Muscle layer of duodenum (tissue), 2 donors: Measurements from ENCODE around the gene RABGEF1.
"Not testable (repeated sequence)": the region's sequence is repeated elsewhere in the genome, so short reads cannot be mapped to it uniquely, and the experiment has no call there.

Experiments used
- H3K27ac ChIP-seq: one replicate; pipeline ENCODE4 v1.7.0; 2013; ENCODE audit warnings: mild to moderate bottlenecking, low read length
- H3K27me3 ChIP-seq: one replicate; pipeline ENCODE4 v1.7.0; 2013; ENCODE audit warnings: low read depth, mild to moderate bottlenecking, control low read depth, low read length
- H3K36me3 ChIP-seq, 2 donors: one replicate each; pipeline ENCODE4 v1.7.0; 2013; ENCODE audit warnings: low read length in 2 of 2, control low read depth in 1 of 2, mild to moderate bottlenecking in 1 of 2; ENCODE audit not compliant: insufficient read depth in 2 of 2, control insufficient read depth in 1 of 2
- H3K4me1 ChIP-seq, 2 donors: one replicate each; pipeline ENCODE4 v1.7.0; 2013; ENCODE audit warnings: low read length in 2 of 2, mild to moderate bottlenecking in 2 of 2, control low read depth in 1 of 2, moderate library complexity in 1 of 2; ENCODE audit not compliant: insufficient read depth in 2 of 2, control insufficient read depth in 1 of 2
- H3K4me3 ChIP-seq, 2 donors: one replicate each; pipeline ENCODE4 v1.7.0; 2013; ENCODE audit warnings: low read length in 2 of 2, low read depth in 1 of 2, mild to moderate bottlenecking in 1 of 2
- H3K9me3 ChIP-seq, 2 donors: one replicate each; pipeline ENCODE4 v1.7.0; 2013; ENCODE audit warnings: low read length in 2 of 2, control low read depth in 1 of 2, mild to moderate bottlenecking in 1 of 2; ENCODE audit not compliant: control insufficient read depth in 1 of 2
- donor health status: healthy.

RABGEF1 gene

DNA sequence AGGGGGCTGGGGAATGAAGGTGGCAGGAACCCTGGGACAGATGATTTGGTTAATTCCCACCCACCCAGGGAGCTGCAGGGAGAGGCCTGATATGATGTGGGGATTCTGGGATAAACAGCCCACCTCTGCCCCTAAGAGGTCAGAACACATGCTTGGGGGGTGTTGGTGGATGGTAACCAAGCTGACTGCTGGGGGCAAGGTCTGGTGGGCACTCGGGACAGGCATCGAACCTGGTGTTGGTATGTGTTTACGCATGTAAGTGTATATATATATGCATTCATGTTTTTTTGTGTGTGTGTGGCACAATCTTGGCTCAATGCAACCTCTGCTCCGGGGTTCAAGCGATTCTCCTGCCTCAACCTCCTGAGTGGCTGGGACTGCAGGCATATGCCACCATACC is 99.8 kb downstream of the RABGEF1 start:
- no peaks in the 10 kb centered on the region for H3K36me3 ChIP-seq
- no peak overlapping the region for H3K4me3 ChIP-seq
- peaks cover 0 to 6% of the 10 kb centered on the region in 2 donors for H3K4me1 ChIP-seq
- no peak overlapping the region for H3K27ac ChIP-seq
- H3K9me3 ChIP-seq = no peaks in the 10 kb centered on the region
- H3K27me3 ChIP-seq = no peaks in the 10 kb centered on the region

DNA sequence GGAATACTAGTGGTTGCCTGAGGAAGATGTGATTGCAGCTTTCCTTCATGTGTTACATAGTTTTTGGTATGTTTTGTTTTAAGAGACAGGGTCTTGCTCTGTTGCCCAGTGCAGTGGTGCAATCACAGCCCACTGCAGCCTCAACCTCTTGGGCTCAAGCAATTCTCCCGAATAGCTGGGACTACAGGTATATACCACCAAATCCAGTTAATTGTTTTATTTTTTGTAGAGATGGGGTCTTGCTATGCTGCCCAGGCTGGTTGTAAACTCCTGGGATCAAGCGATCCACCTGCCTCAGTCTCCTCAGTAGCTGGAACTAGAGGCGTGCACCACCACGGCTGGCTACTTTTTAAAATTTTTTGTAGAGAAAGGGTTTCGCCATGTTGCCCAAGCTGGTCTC is 101.4 kb downstream of the RABGEF1 start:
- Histone ChIP-seq H3K4me1 (peaks cover 0 to 6% of the 10 kb centered on the region in 2 donors), H3K27me3 (no peaks in the 10 kb centered on the region), H3K4me3 (no peak overlapping the region), H3K36me3 (no peaks in the 10 kb centered on the region), H3K9me3 (no peaks in the 10 kb centered on the region), H3K27ac (no peak overlapping the region)

DNA sequence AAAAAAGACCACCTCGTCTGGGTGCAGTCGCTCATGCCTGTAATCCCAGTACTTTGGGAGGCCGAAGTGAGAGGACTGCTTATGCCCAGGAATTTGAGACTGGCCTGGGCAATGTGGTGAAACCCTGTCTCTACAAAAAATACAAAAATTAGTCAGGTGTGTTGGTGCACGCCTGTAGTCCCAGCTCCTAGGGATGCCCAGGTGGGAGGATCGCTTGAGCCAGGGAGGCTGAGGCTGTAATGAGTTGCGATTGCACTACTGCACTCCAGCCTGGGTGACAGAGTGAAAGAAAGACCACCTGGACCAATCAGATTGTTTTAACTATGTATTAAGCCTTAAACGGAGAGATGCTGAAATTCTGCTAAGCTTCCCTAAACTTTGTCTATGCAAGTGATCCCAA is 103.0 kb downstream of the RABGEF1 start:
- H3K4me1 ChIP-seq, H3K27me3 ChIP-seq, H3K36me3 ChIP-seq, H3K9me3 ChIP-seq, H3K27ac ChIP-seq: not testable (repeated sequence)
- H3K4me3 ChIP-seq = peak overlapping the region; percentile 81 to 96

DNA sequence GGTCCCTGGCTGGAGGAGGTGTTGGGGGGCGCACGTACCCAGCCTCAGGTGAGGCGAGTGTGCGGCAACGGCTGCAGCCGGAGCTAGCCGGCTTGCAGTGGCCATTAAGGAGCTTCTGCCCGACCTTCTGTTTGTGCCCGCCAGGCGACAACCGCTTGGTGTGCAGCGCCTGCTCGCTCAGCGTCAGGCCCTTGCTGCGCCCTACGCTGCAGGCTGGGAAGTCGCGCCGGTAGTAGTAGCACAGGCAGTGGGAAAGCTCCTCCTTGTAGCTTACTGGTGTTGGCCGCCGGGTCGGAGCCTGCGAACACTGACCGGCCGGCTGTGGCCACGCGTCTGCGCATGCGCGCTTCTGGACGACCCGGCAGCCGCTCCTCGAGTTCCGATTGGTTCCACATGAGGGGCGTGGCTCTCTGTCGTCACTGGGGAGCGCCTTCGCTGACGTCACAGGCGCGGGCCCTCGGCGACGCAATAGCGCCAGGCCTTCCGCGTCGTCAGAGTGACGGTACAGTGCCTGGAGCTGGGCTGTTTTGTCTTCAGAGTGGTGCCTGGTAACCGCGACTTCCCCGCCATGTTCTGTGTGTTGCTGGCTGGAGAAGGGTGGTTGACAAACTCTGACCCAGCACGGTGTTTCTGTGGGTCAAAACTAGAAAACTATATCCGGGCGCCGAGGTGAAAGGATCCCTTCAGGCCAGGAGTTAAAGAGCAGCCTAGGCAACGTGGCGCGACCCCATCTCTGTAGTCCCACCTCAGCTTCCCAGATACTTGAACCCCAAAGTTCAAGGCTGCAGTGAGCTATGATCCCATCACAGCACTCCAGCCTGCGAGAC is 104.2 kb downstream of the RABGEF1 start:
- Histone ChIP-seq H3K4me1 (peaks cover 0 to 6% of the 10 kb centered on the region in 2 donors), H3K4me3 (peak overlapping the region; percentile 81 to 96), H3K27ac (peak overlapping the region; percentile 96)

DNA sequence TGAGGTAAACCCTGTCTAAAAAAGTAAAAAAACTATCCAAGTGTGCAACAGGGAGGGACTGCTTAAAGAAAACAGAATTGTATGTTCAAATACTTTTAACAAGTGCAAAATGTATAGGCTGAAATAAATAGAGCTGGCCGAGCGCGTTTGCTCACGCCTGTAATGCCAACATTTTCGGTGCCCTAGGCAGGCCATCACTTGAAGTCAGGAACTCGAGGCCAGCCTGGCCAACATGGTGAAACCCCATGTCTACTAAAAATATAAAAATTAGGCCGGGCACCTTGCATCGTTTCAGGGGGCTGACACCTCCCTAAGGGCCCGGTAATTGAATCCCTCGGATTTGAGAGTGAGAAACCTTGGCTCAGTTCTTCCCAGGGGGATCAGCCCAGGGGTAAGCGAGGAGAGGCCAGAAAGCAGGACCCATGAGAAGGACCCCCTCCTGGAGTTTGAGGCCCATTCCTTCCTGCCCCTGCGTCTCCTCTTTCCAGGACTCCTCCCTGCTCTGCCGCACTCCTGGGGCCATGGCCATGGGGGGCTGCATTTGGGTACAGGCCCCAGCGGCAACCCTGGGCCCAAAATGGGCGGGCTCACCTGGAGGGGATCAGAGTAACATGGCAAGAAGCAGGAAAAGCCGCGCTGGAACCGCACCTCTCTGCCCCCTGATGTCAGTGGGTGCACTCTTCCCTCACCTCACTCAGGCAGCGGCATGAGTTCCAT is 105.0 kb downstream of the RABGEF1 start:
- Histone ChIP-seq H3K27ac (peak overlapping the region; percentile 96), H3K4me1 (peaks cover 0 to 6% of the 10 kb centered on the region in 2 donors), H3K4me3 (peak overlapping the region; percentile 81 to 96), H3K36me3 (no peaks in the 10 kb centered on the region), H3K9me3 (no peaks in the 10 kb centered on the region), H3K27me3 (no peaks in the 10 kb centered on the region)

More for the DNA sequence above, 104.2 kb downstream of the RABGEF1 start:
- Histone ChIP-seq H3K36me3 (no peaks in the 10 kb centered on the region), H3K9me3 (no peaks in the 10 kb centered on the region), H3K27me3 (no peaks in the 10 kb centered on the region)

DNA sequence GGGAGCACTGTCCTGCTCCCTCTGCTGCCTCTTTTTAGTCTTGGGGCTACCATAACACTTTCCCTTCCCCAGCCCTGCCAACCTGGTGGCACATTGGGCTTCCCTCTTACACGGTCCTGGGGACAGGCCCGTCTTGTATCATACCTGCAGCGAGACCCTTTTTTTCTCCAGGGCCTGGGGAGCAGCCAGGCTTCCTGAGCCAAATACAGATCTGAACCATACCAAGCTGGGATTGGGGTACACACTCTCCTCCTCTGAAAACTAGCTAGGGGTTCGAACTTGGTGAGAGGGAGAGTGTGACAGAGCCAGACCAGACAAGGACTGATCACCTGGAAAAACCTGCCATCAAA is 105.5 kb downstream of the RABGEF1 start:
- not testable (repeated sequence) for H3K4me1 ChIP-seq, H3K27ac ChIP-seq
- peak overlapping the region in 1 of 2 donors; percentile 96 for H3K4me3 ChIP-seq

DNA sequence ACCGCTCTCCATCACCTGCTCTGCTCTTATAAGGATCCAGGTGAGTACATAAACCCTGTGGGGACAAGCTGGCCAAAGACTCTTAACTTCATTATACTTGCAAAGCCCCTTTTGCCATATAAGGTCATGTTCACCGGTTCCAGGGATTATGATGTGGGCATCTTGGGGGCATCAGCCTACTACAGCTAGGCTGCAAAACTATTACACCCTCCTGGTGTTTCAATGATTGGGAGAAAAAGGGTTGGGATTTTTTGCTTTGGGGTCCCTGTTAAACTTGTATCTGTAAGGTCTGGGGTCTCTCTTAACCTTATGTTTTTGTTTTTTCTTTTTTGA is 107.0 kb downstream of the RABGEF1 start:
- H3K27ac ChIP-seq, H3K4me3 ChIP-seq, H3K9me3 ChIP-seq, H3K27me3 ChIP-seq, H3K36me3 ChIP-seq, H3K4me1 ChIP-seq: not testable (repeated sequence)

More for the DNA sequence above, 105.5 kb downstream of the RABGEF1 start:
- H3K9me3 ChIP-seq, H3K27me3 ChIP-seq, H3K36me3 ChIP-seq: not testable (repeated sequence)

DNA sequence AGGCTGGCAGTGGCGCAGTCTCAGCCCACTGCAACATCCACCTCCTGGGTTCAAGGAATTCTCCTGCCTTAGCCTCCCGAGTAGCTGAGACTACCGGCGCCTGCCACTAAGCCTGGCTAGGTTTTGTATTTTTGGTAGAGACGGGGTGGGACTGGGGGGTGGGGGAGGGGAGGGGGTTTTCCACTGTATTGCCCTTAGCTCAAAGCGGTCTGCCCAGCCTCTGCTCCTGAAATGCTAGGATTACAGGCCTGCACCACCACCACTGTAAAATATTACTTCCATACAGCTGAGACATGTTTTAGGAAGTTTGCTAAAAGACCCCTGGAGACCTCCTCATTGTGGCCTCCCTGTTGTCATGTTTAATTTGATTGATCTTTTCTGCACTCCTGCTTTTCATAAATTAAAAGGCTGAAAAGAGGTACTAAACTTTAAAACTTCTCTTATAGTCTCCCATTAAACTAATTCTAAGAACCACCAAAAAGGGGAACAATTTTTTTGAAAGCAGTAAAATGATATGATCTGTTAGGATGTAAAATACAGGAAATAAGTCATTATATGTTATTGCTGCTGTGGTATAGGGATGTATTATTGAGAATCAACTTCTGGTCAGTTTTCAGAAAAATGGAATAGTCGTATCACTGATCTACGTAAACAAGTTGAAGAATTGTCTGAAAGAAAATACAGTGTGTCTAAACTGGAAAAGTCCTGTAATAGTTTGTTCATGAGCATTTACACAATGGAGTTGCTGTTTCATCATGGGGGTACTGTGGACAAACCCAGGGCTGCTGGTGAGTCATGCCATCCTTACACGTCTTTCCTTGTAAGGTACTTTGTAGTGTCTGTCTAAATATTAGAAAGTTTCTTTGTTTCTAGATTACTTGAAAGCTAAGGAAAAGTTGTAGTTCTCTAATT is 107.6 kb downstream of the RABGEF1 start:
- H3K27ac ChIP-seq = no peak overlapping the region
- H3K36me3 ChIP-seq = no peaks in the 10 kb centered on the region
- H3K4me1 ChIP-seq = peaks cover 0 to 6% of the 10 kb centered on the region in 2 donors
- H3K4me3 ChIP-seq = no peak overlapping the region
- H3K9me3 ChIP-seq = no peaks in the 10 kb centered on the region
- no peaks in the 10 kb centered on the region for H3K27me3 ChIP-seq

DNA sequence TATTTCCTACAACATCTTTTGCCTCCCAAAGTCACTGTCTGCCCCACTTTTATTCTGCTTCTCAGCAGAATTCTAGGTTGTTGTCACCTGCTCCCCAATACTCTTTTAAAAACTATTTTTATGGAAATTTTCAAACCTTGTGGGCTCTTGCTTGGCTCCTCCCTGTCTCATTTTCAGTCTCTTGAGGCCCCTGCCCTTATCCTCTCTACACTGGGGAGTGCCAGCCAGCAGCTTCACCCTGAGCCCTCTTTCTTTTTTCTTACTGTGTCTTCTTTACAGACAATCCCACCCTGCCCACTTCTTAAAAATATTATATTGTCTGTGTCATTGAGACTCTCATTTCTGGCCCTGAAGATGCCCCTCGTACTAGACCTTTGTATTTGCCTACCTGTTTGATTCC is 118.8 kb downstream of the RABGEF1 start:
- H3K4me1 ChIP-seq = no peaks in the 10 kb centered on the region
- no peaks in the 10 kb centered on the region for H3K9me3 ChIP-seq
- peaks cover 8 to 13% of the 10 kb centered on the region in 2 donors for H3K36me3 ChIP-seq
- no peaks in the 10 kb centered on the region for H3K27me3 ChIP-seq
- no peak overlapping the region for H3K27ac ChIP-seq
- H3K4me3 ChIP-seq = no peak overlapping the region

DNA sequence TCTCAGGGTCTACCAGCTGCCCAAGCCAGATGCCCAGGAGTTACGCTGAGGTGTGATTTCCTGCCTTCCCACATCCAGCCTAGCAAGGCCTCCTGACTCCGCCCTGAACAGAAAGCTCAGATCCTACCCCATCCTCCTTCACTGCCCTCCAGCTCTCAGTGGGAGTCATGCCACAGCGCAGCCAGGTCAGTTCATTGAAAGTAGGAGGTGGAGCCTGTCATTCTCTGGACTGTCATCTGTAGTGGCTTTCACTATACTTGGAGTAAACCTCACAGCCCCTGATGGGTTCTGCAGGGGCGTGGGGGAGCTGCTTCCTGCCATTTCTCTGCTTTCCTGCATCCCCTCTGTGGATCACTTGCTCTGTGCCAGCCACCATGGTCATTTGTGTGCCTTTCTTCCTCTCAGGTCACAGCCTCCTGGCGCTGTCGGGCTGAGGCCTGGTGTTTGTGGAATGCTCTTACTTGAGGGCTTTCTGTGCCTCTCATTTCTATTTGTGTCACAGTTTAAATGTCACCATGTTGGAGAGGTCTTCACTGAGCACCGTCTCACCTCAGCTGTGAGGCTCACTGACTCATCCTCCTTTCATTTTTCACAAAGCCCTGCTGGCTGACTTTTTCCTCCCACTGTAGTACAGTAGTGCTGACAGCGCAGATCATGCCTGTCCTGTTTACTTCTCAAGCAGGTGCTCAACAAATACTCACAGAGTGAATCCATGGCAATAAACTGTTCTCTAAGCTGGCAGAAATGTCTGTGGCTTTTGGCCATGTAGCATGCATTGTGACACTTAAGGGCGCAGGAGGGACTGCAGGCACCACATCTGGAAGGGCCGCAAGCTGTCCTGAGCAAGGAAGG is 119.5 kb downstream of the RABGEF1 start:
- peaks cover 8 to 14% of the 10 kb centered on the region in 2 donors for H3K36me3 ChIP-seq
- no peak overlapping the region for H3K27ac ChIP-seq
- no peaks in the 10 kb centered on the region for H3K4me1 ChIP-seq
- no peak overlapping the region for H3K4me3 ChIP-seq
- no peaks in the 10 kb centered on the region for H3K9me3 ChIP-seq
- H3K27me3 ChIP-seq = no peaks in the 10 kb centered on the region
